IMR-90 (cell line): ENCODE results near the gene CCDC63. TPM values are rescaled to one million over a fixed set of nuclear protein-coding genes. Genes with fewer than 3 reads are reported as not detected.

Experiments
- ATAC-seq: fragments of 200-7000 bp; cut with Tn5 transposase; 2 replicates; pipeline ENCODE4 v1.9.1; 2020; ENCODE audit warnings: low read depth, mild to moderate bottlenecking, moderate library complexity
- BruUV-seq: library from RNA; stranded (reverse); fragments of 400-500 nt; replicated peaks from 2 replicates; lab custom pipeline; 2021; lab: Mats Ljungman, UMichigan
- CTCF ChIA-PET: fragments of 300-600 bp; formaldehyde crosslinking; extraction: SDS; loops from one replicate; lab custom pipeline; 2021; ENCODE audit warnings: antibody characterized with exemption; lab: Yijun Ruan, JAX
- POLR2A ChIA-PET: fragments of 300-600 bp; sonication (Branson Sonifier 250); formaldehyde crosslinking; loops from one replicate; lab custom pipeline; 2022; ENCODE audit warnings: antibody characterized with exemption; ENCODE audit not compliant: unreplicated experiment; lab: Charles Lee
- DNase-seq: peaks from one replicate; pipeline ENCODE4 v3.0.0; 2013
- H2AFZ ChIP-seq: replicated peaks from 2 replicates; pipeline ENCODE3; 2013; ENCODE audit warnings: low read length, mild to moderate bottlenecking; ENCODE audit not compliant: poor library complexity
- H2AK5ac ChIP-seq: 2 replicates; pipeline ENCODE4 v1.6.1; 2013; ENCODE audit warnings: low read depth, low read length, inconsistent platforms
- H2AK9ac ChIP-seq: replicated peaks from 2 replicates; pipeline ENCODE3; 2013; ENCODE audit warnings: mild to moderate bottlenecking, low read depth, low read length, moderate library complexity; ENCODE audit not compliant: poor library complexity
- H2BK120ac ChIP-seq: 2 replicates; pipeline ENCODE4 v1.6.1; 2013; ENCODE audit warnings: low read depth, low read length, inconsistent platforms
- H2BK15ac ChIP-seq: 3 replicates; pipeline ENCODE4 v1.6.1; 2013; ENCODE audit warnings: low read depth, low read length, inconsistent platforms
- H2BK20ac ChIP-seq: 2 replicates; pipeline ENCODE4 v1.6.1; 2013; ENCODE audit warnings: low read depth, mild to moderate bottlenecking, inconsistent platforms, low read length, moderate library complexity
- H2BK5ac ChIP-seq: 2 replicates; pipeline ENCODE4 v1.6.1; 2013; ENCODE audit warnings: mild to moderate bottlenecking, low read depth, low read length, inconsistent platforms; ENCODE audit not compliant: poor library complexity, severe bottlenecking
- H3K14ac ChIP-seq: replicated peaks from 2 replicates; pipeline ENCODE4 v1.6.1; 2013; ENCODE audit warnings: low read depth, low read length, inconsistent platforms
- H3K18ac ChIP-seq: 2 replicates; pipeline ENCODE4 v1.6.1; 2013; ENCODE audit warnings: low read depth, low read length, control low read depth
- H3K23ac ChIP-seq: 2 replicates; pipeline ENCODE4 v1.6.1; 2013; ENCODE audit warnings: low read depth, low read length, inconsistent platforms
- H3K27ac ChIP-seq: 2 replicates; pipeline ENCODE4 v1.5.1; 2013; ENCODE audit warnings: mild to moderate bottlenecking, control low read depth, low read length; ENCODE audit not compliant: insufficient read depth
- H3K27me3 ChIP-seq: 2 replicates; pipeline ENCODE4 v1.6.1; 2013; ENCODE audit warnings: low read length; ENCODE audit not compliant: control insufficient read depth, insufficient read depth
- H3K36me3 ChIP-seq: 2 replicates; pipeline ENCODE4 v1.6.1; 2013; ENCODE audit warnings: low read length, mixed read lengths; ENCODE audit not compliant: control insufficient read depth, insufficient read depth
- H3K4ac ChIP-seq: 2 replicates; pipeline ENCODE4 v1.6.1; 2013; ENCODE audit warnings: low read depth, low read length, inconsistent platforms
- H3K4me1 ChIP-seq: 2 replicates; pipeline ENCODE4 v1.6.1; 2013; ENCODE audit warnings: low read length, mixed read lengths; ENCODE audit not compliant: control insufficient read depth, insufficient read depth
- H3K4me2 ChIP-seq: 2 replicates; pipeline ENCODE4 v1.6.1; 2013; ENCODE audit warnings: low read depth, mild to moderate bottlenecking, control low read depth, low read length, moderate library complexity
- H3K4me3 ChIP-seq: 2 replicates; pipeline ENCODE4 v1.5.1; 2013; ENCODE audit warnings: low read depth, mild to moderate bottlenecking, control low read depth, low read length, moderate library complexity; ENCODE audit not compliant: insufficient read depth
- H3K56ac ChIP-seq: 2 replicates; pipeline ENCODE4 v1.6.1; 2013; ENCODE audit warnings: low read length, inconsistent platforms; ENCODE audit not compliant: insufficient read depth; ENCODE audit errors: extremely low read depth
- H3K79me1 ChIP-seq, 2 experiments: 2 replicates each; pipeline ENCODE4 v1.6.1; 2013; ENCODE audit warnings: low read length in 2 of 2, inconsistent platforms in 1 of 2, low read depth in 1 of 2
- H3K9ac ChIP-seq: 2 replicates; pipeline ENCODE4 v1.6.1; 2013; ENCODE audit warnings: low read depth, low read length, control low read depth
- H3K9me1 ChIP-seq: 2 replicates; pipeline ENCODE4 v1.6.1; 2013; ENCODE audit warnings: low read length, inconsistent platforms; ENCODE audit not compliant: insufficient read depth
- H3K9me3 ChIP-seq: 2 replicates; pipeline ENCODE4 v1.6.1; 2013; ENCODE audit warnings: low read length; ENCODE audit not compliant: control insufficient read depth, insufficient read depth
- H4K20me1 ChIP-seq: 2 replicates; pipeline ENCODE4 v1.6.1; 2013; ENCODE audit warnings: low read length, inconsistent platforms; ENCODE audit not compliant: insufficient read depth
- H4K5ac ChIP-seq: 2 replicates; pipeline ENCODE4 v1.6.1; 2013; ENCODE audit warnings: mild to moderate bottlenecking, low read depth, low read length, control low read depth
- H4K8ac ChIP-seq, 2 experiments: 2 replicates each; pipeline ENCODE4 v1.6.1; 2013; ENCODE audit warnings: low read depth in 2 of 2, low read length in 2 of 2, control low read depth in 1 of 2, inconsistent platforms in 1 of 2
- H4K91ac ChIP-seq: 2 replicates; pipeline ENCODE4 v1.6.1; 2013; ENCODE audit warnings: low read depth, low read length, inconsistent platforms; ENCODE audit not compliant: insufficient read depth
- FOS ChIP-seq: fragments of 150-350 bp; IDR thresholded peaks from 2 replicates; pipeline ENCODE4 v1.6.1; 2016; ENCODE audit warnings: low read depth, low read length
- MXI1 ChIP-seq: IDR thresholded peaks from 2 replicates; pipeline ENCODE4 v1.6.1; 2012; ENCODE audit warnings: low read depth, mild to moderate bottlenecking, low read length, moderate library complexity, borderline replicate concordance
- NFE2L2 ChIP-seq: fragments of 150-350 bp; IDR thresholded peaks from 2 replicates; pipeline ENCODE4 v1.6.1; 2016; ENCODE audit warnings: low read depth, mild to moderate bottlenecking, low read length
- RAD21 ChIP-seq: IDR thresholded peaks from 2 replicates; pipeline ENCODE4 v1.6.1; 2012; ENCODE audit warnings: low read length, improper control_type of control experiment
- SMC3 ChIP-seq: fragments of 150-350 bp; IDR thresholded peaks from 2 replicates; pipeline ENCODE4 v1.6.1; 2016; ENCODE audit warnings: low read depth, mild to moderate bottlenecking, antibody characterized with exemption, low read length, moderate library complexity
- WGBS, 2 experiments: methylation state at CpG; one replicate each; pipeline versions ENCODE4 v1.1.5 to v1.1.7; 2013; ENCODE audit warnings: missing lambda C conversion rate in 2 of 2; ENCODE audit not compliant: insufficient read length in 1 of 2; ENCODE audit errors: extremely low coverage in 2 of 2; 5-methylcytosine and 5-hydroxymethylcytosine counted together
- dilution Hi-C: fragments of 300-500 bp; cut with HindIII; formaldehyde crosslinking; loops from one replicate; pipeline ENCODE4 v1.14.3; 2018; ENCODE audit warnings: low sequenced_read_pairs; ENCODE audit not compliant: unreplicated experiment
- in situ Hi-C: fragments of 300-500 bp; cut with MboI; formaldehyde crosslinking; loops from 3 replicates; pipeline ENCODE4 v1.14.3; 2019; ENCODE audit warnings: low sequenced_read_pairs, inconsistent platforms, mixed read lengths
- intact Hi-C: fragments of 100-400 bp; cut with micrococcal nuclease; formaldehyde crosslinking; loops from 2 replicates; pipeline ENCODE4 v1.10.0; 2022
- polyA plus RNA-seq, 3 experiments: library from polyadenylated mRNA; depleted of rRNA; stranded (reverse); fragments of >200 nt; gene quantifications; 2 replicates each; pipeline ENCODE4 v1.2.3, GENCODE V29; 2012; ENCODE audit warnings: low replicate concordance in 1 of 3
- total RNA-seq: library from RNA; depleted of rRNA; stranded (reverse); fragments of >200 nt; gene quantifications from 2 replicates; pipeline ENCODE4 v1.2.3, GENCODE V29; 2012

The CCDC63 gene
- total and polyA plus RNA-seq, 2 of the 4 experiments (the other 2 are of a cell fraction), result not detected

DNA sequence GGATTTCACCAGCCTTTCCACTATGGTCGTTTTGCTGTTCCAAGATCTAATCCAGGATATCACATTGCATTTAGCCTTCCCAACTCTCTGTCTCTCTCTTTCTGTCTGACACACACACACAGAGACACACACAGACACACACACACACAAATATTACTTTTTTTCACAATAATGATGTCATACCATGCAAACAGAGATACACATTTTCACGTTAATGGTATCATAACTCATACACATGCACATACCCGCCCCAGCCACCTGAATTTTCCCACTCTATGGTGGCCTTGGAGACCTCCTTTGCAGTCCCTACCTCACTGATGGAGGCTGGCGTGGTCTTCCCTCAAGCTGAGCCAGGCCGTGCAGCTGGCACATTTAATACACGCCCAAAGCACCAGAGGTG lies 80.8 kb downstream of the CCDC63 start:
- H2AK9ac ChIP-seq, result no peak overlapping the region
- no peak overlapping the region for H3K23ac ChIP-seq
- no peak overlapping the region for H3K56ac ChIP-seq
- intact Hi-C loops (no loop called here), dilution Hi-C loops (no loop called here), in situ Hi-C loops (no loop called here)
- no peak overlapping the region for H3K27ac ChIP-seq
- DNase-seq, result no peak
- H3K4me2 ChIP-seq, result no peak overlapping the region
- H3K4me1 ChIP-seq, result no peaks in the 10 kb centered on the region
- no peaks in the 10 kb centered on the region for H3K79me1 ChIP-seq
- H2AFZ ChIP-seq, result no peak overlapping the region
- H3K4ac ChIP-seq, result no peak overlapping the region
- H2BK120ac ChIP-seq, result no peak overlapping the region
- H3K14ac ChIP-seq, result no peak overlapping the region
- TF ChIP-seq FOS (no peak), SMC3 (no peak), MXI1 (no peak), NFE2L2 (no peak), RAD21 (no peak)
- ChIA-PET POLR2A (no interaction called here), CTCF (no interaction called here)
- H2BK5ac ChIP-seq, result no peak overlapping the region
- no peaks in the 10 kb centered on the region for H3K9me3 ChIP-seq
- no peaks in the 10 kb centered on the region for H4K20me1 ChIP-seq
- no TSS peak for BruUV-seq
- WGBS, 2 experiments, result 0% methylated on average over 1 of the region's 6 CpGs; no CpG with 5 or more reads in 1 of the 2 experiments
- no peak overlapping the region for H3K18ac ChIP-seq
- H3K9ac ChIP-seq, result no peak overlapping the region
- no peak overlapping the region for H2AK5ac ChIP-seq
- 0 out of 2 replicates have a peak, but pooled peaks cover 2% of the 10 kb centered on the region for H3K9me1 ChIP-seq
- H3K4me3 ChIP-seq, result no peak overlapping the region
- H4K91ac ChIP-seq, result no peak overlapping the region
- no peak overlapping the region for H4K5ac ChIP-seq
- no peaks in the 10 kb centered on the region for H3K36me3 ChIP-seq
- H2BK15ac ChIP-seq, result no peak overlapping the region
- H2BK20ac ChIP-seq, result no peak overlapping the region
- peaks cover 1% of the 10 kb centered on the region; the same call in 1 of the 2 replicates for H3K27me3 ChIP-seq
- no peak overlapping the region for H4K8ac ChIP-seq
- no peak for ATAC-seq
